Stimulated activated naive CD8-positive, alpha-beta T cell treated with anti-CD3 and anti-CD28 coated beads, Interleukin-15, Interleukin-2, amounts not matched to agents 100 U/mL and 50 U/mL, for 24 hours (primary cell): ENCODE data around the gene MEI1.
A peak's percentile ranks its signal among the peaks of the same experiment; 100 is the strongest.

Source experiments
- ATAC-seq: fragments of 150-1000 bp; cut with Tn5 transposase; one replicate; pipeline ENCODE4 v1.10.0; 2021
- DNase-seq: peaks from one replicate; pipeline ENCODE4 v3.0.0; 2021

MEI1 gene

DNA sequence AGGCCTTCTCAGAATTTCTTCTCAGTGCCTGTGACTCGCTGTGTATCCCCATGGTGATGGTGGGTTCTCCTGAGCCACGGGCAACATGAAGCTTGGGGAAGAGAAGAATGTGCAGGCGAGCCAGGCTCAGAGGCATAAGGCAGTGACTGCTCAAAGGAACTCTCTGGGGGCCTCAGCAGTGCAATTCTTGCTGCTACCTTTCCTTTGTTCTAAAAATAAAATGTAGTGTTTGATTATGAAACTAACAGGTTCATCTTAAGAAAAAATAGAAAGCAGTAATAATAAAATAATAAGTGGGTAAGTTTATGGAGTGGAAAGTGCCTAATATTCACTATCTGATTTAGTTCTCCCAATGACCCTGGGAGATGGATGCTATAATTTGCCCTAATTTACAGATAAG, 46.7 kb downstream of the MEI1 start:
- no peak for DNase-seq

DNA sequence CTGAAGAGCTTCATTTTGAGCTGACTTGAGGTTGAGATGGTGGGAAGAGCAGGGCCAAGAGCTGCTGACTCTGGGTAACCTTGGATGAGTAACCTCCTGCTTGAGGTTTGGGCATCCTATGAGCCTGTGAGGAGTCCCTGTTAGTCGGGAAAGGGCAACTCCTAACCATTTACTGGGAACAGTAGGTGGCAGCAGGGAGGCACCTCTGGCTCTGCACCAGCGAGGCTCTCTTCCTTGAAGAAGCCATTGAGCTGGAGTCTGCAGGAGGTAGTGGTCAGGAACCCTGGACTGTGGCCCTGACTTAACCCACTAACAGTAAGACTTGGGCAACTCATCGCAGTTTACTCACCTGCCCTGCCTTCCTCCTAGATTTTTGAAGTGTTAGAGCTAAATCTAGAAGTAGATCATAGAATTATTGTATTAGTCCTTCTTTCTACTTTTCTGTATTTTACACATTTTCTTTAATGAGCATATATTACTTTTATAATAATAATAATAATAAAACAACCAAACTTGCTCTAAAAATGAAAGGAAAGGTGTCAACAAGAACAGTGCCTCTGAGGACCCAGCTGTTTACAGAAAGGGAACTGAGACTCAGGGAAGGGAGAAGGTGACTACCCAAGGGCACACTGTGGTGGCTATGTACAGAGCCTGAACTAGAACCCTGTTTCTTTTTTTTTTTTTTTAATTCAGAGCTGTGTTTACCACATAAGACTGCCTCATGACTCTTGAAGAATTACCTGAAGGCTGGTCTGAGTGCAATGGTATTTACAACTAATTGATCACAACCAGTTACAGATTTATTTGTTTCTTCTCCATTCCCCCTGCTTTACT, 47.5 kb downstream of the MEI1 start:
- DNase-seq (peak; percentile 67), ATAC-seq (peak; percentile 81)

More for the DNA sequence above, 46.7 kb downstream of the MEI1 start:
- ATAC-seq = no peak

DNA sequence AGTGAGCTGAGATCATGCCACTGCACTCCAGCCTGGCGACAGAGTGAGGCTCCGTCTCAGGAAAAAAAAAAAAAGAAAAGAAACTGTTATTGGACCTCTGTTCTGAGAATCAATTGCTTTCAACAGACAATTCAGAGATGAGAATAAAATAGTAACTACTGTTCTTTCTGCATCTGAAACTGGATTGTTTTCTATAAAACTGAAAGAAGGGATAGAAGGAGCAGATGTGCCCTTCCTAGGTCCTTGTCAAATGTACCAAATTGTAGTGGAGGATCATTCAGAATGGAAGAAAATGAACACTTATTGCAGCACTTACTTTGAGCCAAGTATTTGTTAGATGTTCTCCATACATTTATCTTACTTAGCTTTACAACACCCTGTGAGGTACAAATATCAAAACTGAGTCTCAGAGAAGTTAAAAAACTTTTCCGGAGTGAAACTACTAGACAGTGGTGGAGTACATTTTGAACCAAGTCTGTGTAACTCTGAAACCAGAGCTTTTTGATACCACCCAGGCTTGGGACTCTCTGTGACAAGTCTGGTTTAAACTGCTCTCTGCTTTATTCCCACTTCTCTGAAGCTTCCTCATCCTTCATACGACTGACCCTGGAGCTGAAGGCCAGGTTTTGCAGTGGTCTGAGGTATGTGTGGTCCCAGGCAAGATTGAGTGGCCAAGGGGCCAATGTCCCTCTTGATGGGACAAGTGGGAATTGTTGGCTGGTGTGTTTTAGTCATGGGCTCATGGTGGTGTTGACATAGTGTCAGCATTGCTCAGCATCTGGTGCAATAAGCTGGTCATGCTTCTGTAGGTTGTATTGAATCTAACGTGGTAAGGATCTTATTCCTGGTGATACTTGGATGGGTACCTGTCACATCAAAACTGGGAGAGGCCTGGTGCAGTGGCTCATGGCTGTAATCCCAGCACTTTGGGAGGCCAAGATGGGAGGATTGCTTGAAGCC, 53.0 kb downstream of the MEI1 start:
- DNase-seq (no peak), ATAC-seq (no peak)

DNA sequence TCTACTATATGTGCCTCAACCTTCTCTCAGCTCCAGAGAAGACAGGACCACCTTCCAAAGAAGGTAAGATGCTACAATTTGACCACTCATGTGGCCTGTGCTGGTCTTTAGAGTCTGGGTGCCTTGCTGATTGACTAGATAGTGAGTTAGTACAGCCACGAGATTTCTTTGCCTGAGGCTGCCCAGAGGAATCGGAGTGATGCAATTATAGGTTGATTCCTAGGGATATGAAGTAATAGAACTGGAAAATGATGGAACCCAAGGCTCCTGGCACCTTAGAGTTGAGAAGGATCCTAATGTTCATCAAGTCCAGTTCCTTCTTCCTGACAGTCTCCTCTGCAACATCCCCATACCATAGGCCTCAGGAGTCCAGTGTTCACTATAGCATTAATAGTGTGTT, 54.7 kb downstream of the MEI1 start:
- DNase-seq = no peak
- ATAC-seq = no peak

DNA sequence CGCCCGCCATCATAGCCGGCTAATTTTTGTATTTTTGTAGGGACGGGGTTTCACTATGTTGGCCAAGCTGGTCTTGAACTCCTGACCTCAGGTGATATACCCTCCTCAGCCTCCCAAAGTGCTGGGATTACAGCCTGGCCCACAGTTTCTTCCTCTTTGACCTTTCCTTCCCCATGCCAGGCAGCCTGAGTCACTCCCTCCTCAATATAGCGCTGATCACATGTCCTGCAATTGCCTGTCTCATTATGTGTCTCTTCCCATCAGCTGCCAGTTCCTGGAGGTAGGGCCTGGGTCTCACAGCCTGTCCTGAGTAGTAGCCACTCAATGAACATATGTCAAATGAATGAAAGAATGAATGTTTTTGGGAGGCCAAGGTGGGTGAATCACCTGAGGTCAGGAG, 58.2 kb downstream of the MEI1 start:
- ATAC-seq (no peak), DNase-seq (no peak)

DNA sequence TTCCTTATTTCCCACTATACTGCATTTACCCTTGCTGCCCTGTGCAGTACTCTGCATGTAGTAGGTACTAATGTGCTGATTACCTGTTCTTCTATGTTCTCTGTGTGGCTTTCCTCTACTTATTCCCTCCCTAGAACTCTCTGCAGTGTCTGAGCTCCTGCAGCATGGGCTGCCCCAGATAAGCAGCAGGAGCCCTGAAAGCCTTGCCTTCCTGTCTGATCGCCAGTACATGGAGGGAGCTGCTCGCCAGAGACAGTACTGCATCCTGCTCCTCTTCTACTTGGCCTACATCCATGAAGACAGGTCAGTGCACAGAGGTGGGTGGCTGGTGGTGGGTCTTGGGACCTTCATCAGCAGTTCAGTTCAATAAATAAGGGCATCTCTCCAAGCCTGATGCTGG, 58.9 kb downstream of the MEI1 start:
- ATAC-seq = no peak
- DNase-seq = no peak

DNA sequence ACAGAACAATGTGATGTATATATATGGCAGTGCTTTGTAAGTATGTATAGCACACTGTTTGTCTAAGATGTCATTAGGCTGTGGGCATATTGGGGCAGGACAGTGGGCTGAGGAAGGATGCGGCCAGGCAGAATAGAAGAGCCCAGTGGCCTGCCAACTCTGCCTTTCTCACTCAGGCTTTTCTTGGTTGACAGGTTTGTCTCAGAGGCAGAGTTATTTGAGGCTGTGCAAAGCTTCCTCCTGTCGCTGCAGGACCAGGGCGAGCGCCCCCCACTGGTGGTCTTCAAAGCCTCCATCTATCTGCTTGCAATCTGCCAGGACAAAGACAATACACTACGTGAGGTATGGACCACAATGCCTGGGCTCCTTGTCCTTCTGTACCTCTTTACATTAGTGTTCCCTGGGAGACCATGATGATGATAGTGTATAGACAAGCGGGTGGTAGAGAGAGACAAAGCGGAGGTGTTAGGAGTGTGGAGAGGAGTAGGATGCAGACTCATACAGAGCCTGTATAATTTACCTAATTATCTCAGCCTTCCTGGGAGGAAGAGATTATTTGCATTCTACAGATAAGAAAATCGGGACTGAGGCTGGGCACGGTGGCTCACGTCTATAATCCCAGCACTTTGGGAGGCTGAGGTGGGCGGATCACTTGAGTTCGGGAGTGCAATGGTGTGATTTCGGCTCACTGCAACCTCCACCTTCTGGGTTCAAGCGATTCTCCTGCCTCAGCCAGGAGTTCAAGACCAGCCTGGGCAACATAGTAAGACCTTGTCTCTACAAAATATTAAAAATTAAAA, 63.9 kb downstream of the MEI1 start:
- peak; percentile 57 for DNase-seq
- ATAC-seq = no peak

DNA sequence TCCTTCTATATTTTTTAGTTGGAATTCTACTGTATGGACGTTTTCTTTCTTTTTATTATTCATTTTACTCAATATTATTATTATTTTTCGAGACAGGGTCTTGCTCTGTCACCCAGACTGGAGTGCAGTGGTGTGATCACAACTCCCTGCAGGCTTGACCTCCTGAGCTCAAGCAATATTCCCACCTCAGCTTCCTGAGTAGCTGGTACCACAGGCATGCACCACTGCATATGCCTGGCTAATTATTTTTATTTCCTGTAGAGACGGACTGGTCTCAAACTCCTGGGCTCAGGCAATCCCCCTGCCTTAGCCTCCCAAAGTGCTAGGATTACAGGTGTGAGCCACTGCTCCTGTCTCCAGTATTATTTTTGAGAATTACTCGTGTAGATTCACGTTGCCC, 67.2 kb downstream of the MEI1 start:
- ATAC-seq (no peak), DNase-seq (no peak)

DNA sequence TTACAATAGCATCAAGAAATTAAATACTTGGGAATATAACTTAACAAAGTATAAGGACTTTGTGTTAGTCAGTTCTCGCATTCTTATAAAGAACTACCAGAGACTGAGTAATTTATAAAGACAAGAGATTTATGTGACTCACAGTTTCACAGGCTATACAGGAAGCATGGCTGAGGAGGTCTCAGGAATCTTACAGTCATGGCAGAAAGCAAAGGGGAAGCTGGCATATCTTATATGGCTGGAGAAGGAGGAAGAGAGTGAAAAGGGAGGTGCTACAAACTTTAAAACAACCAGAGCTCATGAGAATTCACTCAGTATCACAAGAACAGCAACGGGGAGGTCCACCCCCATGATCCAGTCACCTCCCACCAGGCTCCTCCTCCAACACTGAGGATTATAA, 69.1 kb downstream of the MEI1 start:
- no peak for DNase-seq
- ATAC-seq = peak; percentile 76

DNA sequence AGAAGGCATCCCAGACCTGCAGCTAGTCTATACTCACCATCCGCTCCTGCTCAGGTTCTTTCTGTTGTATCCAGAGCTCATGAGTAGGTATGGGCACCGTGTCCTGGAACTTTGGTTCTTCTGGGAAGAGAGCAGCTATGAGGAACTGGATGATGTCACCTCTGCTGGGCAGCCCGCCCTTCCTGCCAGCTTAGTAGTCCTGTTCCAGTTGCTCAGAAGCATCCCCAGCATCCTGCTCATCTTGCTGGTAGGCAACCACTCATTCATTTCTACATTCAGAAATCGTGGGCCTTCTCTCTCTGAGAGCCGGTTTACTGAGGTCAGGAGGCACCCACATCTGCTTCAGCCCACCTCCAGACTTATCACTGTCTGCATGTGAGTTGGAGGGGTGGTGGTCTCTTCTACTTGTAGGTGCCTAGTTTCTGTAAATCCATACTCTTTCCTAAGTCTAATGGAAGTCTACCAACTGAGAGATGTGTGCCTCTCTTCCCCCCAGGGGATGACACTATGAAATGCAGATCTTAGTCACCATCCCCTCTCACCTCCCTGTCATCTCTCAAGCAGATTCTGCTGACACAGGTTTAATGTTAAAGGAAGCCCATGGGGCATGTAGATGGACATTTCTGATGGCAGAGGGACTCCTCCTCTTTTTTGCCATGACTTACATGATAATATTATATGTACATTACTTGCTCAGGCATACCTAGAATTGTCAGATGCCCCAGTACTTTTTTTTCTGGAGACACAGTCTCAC, 71.6 kb downstream of the MEI1 start:
- DNase-seq (no peak), ATAC-seq (no peak)

DNA sequence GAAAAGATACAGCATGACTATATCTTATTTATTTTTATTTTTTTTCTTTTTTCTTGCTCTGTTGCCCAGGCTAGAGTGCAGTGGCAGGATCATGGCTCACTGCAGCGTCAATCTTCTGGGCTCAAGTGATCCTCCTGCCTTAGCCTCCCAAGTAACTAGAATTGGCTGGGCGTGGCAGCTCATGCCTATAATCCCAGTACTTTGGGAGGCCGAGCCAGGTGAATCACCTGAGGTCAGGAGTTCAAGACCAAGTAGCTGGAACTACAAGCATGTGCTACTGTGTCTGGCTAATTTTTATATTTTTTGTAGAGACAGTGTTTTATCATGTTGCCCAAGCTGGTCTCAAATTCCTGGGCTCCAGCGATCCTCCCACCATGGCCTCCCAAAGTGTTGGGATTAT, 72.9 kb downstream of the MEI1 start:
- no peak for ATAC-seq

DNA sequence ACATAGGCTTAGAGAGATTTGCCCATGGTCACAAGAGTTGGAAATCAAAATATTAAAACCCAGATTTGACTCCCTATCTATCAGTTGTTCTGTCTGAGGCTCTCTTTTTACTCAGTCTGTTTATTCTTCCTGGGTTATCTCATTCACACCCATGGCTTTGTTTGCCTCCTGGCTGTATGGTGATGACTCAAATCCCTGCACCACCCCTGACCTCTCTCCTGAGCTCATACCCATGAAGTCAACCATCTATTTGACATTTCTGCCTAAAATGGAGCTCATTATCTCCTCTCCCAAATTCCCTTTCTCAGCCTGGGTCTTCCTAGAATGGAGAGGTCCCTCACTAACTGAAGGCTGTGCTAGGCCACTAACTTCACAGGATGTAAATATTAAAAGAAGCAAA, 73.3 kb downstream of the MEI1 start:
- no peak for ATAC-seq
- no peak for DNase-seq

More for the DNA sequence above, 72.9 kb downstream of the MEI1 start:
- DNase-seq = no peak

DNA sequence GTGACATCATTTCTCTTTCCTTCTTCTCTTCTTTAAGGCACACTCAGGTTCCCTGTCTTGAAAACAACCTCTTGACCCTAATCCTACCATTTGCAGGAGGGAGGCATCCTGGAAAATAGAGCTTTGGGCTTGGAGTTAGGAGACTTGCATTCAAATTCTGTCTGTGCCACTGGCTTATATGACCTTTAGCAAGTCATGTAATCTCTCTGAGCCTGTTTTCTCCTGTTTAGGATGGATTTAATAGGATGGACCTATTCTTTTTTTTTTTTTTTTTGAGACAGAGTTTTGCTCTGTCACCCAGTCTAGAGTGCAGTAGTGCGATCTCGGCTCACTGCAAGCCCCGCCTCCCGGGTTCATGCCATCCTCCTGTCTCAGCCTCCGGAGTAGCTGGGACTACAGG, 76.0 kb downstream of the MEI1 start:
- DNase-seq (no peak), ATAC-seq (no peak)

DNA sequence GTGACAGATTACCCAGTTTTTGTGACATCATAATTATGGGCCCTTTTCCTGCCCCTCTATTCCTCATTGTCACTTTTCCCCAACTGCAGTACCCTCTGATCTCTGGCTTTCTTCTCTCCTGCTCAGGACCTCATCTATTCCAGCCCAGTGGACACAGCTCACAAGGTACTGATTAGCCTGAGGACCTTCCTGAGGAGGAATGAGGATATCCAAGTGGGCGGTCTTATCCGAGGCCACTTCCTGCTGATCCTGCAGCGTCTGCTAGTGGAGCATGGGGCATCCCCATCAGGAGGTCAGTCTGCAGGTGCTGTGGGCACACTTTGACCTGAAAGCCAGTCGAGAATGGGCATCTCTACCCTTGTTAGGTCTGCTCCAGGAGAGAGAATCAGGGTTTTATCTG, 76.7 kb downstream of the MEI1 start:
- DNase-seq (no peak), ATAC-seq (no peak)

DNA sequence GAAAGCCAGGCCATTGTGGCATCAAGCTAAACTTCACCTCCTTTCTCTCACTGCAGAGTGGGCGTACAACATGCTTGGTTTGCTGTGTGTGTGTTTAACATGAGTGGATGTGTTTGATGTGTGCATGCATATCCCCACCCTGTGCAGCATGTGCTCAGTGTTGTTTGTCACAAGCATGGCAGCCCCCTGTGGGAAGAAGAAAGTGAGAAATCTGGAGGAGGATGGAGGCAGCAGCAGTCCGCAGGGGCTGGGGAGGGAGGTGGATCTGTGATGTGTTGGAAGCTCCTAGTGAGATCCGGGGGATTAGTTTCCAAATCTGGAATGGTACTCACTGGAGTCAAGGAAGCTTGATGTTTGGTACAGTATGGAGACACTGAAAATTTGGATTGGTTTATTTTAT, 77.1 kb downstream of the MEI1 start:
- ATAC-seq (no peak), DNase-seq (no peak)

DNA sequence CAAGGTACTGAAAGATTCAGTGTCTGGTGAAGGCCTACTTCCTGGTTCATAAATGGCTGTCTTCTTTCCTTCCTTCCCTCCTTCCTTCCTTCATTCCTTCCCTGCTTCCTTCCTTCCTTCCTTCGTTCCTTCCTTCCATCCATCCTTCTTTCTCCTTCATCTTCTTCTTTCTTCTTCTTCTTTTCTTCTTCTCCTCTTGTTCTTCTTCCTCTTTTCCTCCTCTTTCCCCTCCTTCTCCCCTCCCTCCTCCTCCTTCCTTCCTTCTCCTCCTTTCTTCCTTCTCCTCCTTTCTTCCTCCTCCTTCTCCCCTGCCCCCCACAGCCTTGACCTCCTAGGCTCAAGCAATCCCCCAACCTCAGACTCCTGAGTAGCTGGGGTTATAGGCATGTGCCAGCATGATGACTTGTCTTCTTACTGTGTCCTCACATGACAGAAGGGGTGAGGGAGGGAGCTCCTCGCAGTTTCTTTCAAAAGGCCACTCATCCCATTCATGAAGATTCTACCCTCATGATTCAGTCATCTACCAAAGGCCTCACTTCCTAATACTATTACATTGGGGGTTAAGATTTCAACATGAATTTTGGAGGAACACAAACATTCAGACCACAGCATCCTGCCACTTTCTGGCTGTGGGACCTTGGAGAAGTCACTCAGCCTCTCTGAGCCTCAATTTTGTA, 78.6 kb downstream of the MEI1 start:
- ATAC-seq = no peak
- DNase-seq = no peak

DNA sequence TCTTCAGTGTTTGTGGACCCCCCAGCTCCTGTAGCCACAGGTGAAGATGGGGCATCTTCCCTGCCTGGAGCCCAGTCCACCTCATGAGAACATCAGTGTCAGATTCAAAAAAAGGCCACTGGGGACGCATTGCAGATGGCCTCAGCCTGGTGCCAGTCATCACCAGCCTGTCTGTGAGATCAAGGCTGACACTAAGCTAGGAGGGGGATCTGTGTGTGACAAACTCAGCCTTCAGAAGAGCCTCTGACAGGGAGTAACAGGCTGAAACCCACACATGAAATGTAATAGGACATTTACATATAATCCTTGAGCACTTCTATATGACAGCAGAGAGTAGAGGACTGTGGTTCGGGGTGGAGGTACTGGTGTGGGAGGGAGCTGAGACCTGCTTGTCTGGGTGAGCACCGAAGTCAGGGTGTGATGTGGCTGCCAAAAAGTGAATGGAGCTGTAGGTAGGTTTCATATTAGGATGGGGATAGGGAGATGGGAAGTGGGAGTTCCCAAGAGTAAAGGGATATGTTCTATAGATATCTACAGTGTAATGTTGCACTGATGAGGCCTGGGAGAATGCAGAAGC, 80.7 kb downstream of the MEI1 start:
- ATAC-seq (no peak), DNase-seq (no peak)

DNA sequence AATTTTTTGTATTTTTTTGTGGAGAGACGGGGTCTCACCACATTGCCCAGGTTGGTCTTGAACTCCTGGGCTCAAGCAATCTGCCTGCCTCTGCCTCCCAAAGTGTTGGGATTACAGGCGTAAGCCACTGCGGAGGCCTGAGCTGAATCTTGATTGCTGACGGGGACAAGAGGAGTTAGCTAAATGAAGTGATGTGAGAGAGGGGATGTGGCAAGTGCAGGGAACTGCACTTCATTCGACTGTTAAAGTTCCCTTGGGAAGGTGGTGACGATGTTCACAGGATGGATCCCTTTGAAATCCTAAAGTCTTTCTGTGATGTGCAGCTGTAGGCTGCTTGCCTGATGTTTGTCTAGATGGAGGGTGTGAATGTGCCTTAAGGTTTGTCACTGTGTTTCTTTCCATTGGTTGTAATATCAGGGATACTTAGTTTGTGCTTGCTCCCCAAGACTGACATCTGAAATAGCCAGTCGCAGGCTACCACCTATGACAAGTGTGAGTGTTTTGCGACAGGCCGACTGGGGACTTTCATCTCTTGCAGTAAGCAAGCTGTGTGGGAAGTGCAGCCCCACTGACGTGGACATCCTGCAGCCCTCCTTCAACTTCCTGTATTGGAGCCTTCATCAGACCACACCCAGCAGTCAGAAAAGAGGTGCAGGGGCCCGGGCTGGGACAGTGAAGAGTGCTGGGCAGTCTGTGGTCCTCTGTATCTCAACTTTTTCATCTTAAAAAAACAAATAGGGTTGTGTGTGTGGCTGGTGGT, 81.6 kb downstream of the MEI1 start:
- DNase-seq (peak; percentile 87), ATAC-seq (peak; percentile 95)

DNA sequence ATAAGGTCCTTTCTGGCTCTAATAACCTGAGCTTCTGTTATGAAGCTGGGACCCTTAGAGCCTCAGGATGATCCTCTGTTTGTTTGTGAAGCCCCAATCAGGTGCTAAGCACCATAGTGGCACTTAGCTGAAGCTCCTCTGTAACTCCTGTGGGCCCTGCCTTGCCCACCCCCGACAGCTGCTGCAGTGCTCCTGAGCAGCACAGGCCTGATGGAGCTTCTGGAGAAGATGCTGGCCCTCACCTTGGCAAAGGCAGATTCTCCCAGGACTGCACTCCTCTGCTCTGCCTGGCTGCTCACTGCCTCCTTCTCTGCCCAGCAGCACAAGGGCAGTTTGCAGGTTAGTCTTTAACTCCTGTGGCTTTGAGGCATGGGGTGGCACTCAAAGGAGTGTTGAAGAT, 82.2 kb downstream of the MEI1 start:
- ATAC-seq (peak; percentile 9), DNase-seq (peak; percentile 21)

DNA sequence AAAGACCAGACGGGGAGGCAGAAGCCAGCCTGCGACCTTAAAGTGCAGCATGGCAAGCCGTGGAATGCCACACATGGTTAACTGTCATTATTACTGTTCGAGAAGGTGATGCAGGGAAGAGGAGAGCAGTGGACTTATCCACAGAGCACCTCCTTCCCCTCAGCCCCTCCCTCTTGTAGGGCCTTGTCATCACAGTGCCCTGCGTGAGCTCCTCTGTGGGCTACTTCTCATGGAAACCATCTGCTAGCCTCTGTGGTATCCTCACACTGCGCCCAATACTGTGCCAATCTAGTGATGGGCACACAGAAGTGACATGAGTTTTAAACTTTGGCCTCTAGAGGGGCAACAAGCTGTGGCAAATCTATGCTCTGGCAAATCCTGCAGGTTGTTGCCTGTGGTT, 83.0 kb downstream of the MEI1 start:
- ATAC-seq (peak; percentile 56), DNase-seq (peak; percentile 26)
